ENCODE data around the gene NTM. TPM values are rescaled to one million over a fixed set of nuclear protein-coding genes. Genes with fewer than 3 reads are reported as not detected.

The NTM gene
- total and polyA plus RNA-seq, 2 donors (not counting 3 experiments of a cell fraction or from before 2014, with no cell fraction given): 1.00 to 1.1 TPM

GRCh38 chr11:131546218-131546895, 175.9 kb downstream of the NTM start:
- dilution Hi-C loops (cut with MboI; ENCODE audit: extremely low pct_ligation_motif_present, low sequenced_read_pairs) (no loop called here), intact Hi-C loops (cut with micrococcal nuclease) (no loop called here)
- BruUV-seq (replicated peaks): no TSS peak
- TF ChIP-seq MYC (IDR thresholded peaks at IDR 0.05; ENCODE audit: low read depth, low read length) (no peak), POLR2A (IDR thresholded peaks at IDR 0.05; ENCODE audit: low read depth, low read length) (no peak), GATA2 (IDR thresholded peaks at IDR 0.05; ENCODE audit: insufficient read depth, insufficient read length, low read depth, low read length) (no peak), EZH2 (IDR thresholded peaks at IDR 0.05; ENCODE audit: borderline replicate concordance, low read depth, low read length, severe bottlenecking) (no peak), FOS (IDR thresholded peaks at IDR 0.05; ENCODE audit: borderline replicate concordance, insufficient read depth, low read length) (no peak), CTCF (IDR thresholded peaks at IDR 0.05; ENCODE audit: extremely low read depth in 1 of 2, insufficient read depth in 1 of 2, low read depth in 1 of 2, low read length in 2 of 2) (no peak), POLR2AphosphoS5 (IDR thresholded peaks at IDR 0.05; ENCODE audit: insufficient read depth, low read depth, low read length) (no peak), JUN (IDR thresholded peaks at IDR 0.05; ENCODE audit: borderline replicate concordance, insufficient read depth, insufficient read length, low read depth) (no peak)
- TF ChIP-seq, protein P1, sequence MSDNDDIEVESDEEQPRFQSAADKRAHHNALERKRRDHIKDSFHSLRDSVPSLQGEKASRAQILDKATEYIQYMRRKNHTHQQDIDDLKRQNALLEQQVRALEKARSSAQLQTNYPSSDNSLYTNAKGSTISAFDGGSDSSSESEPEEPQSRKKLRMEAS (IDR thresholded peaks at IDR 0.05; ENCODE audit: insufficient read depth, insufficient read length): no peak
- Histone ChIP-seq H3K4me1 (ENCODE audit: control insufficient read depth, extremely low read depth, insufficient read depth, low read length) (no peaks in the 10 kb centered on the region), H3K79me2 (ENCODE audit: control insufficient read depth, insufficient read depth, low read length) (no peaks in the 10 kb centered on the region), H3K4me3 (replicated peaks in 1 of 3; ENCODE audit: insufficient read depth in 1 of 3, low read depth in 1 of 3, low read length in 3 of 3) (no peak overlapping the region), H3K27ac (ENCODE audit: insufficient read depth, low read depth, low read length) (no peak overlapping the region), H3K9me1 (replicated peaks; ENCODE audit: control insufficient read depth, extremely low read depth, insufficient read depth, low read length) (no peaks in the 10 kb centered on the region), H3K27me3 (ENCODE audit: control insufficient read depth in 2 of 2, insufficient read depth in 2 of 2, low read length in 2 of 2) (no peaks in the 10 kb centered on the region), H2AFZ (ENCODE audit: low read depth, low read length) (no peak overlapping the region), H4K20me1 (replicated peaks; ENCODE audit: control insufficient read depth, extremely low read depth, insufficient read depth, low read length) (no peaks in the 10 kb centered on the region), H3K4me2 (ENCODE audit: insufficient read depth, low read length) (no peak overlapping the region), H3K36me3 (ENCODE audit: control insufficient read depth in 2 of 2, extremely low read depth in 1 of 2, insufficient read depth in 2 of 2, low read length in 2 of 2) (no peaks in the 10 kb centered on the region), H3K9ac (replicated peaks; ENCODE audit: extremely low read depth, insufficient read depth, low read length) (no peak overlapping the region), H3K9me3 (replicated peaks; ENCODE audit: control insufficient read depth, insufficient read depth, low read length) (no peaks in the 10 kb centered on the region)
- DNase-seq (ENCODE audit: low read depth, low spot score): no peak
- FAIRE-seq: no peak
- ChIA-PET CTCF (no interaction called here), POLR2A (no interaction called here)

Measured in endothelial cell of umbilical vein (primary cell).